HAP-1 (cell line): ENCODE results near the gene ARHGAP18.

Source experiments
- DNase-seq, 2 experiments: peaks; one replicate each; pipeline ENCODE4 v3.0.0-alpha.2; 2016 to 2020; ENCODE audit warnings: low spot score in 2 of 2
- H3K27me3 ChIP-seq: fragments of 250-450 bp; sonication (Bioruptor Pico); 2 replicates; pipeline ENCODE4 v1.5.1; 2020; ENCODE audit warnings: low read depth, mild to moderate bottlenecking, moderate library complexity
- H3K36me3 ChIP-seq: fragments of 250-450 bp; sonication (Bioruptor Pico); replicated peaks from 2 replicates; pipeline ENCODE4 v1.5.1; 2020; ENCODE audit warnings: mild to moderate bottlenecking
- H3K4me1 ChIP-seq: fragments of 250-450 bp; sonication (Bioruptor Pico); 2 replicates; pipeline ENCODE4 v1.5.1; 2020; ENCODE audit warnings: mild to moderate bottlenecking
- H3K4me3 ChIP-seq: fragments of 250-450 bp; sonication (Bioruptor Pico); 2 replicates; pipeline ENCODE4 v1.5.1; 2020; ENCODE audit warnings: mild to moderate bottlenecking, moderate library complexity
- H3K9me3 ChIP-seq: fragments of 250-450 bp; sonication (Bioruptor Pico); 2 replicates; pipeline ENCODE4 v1.5.1; 2020; ENCODE audit warnings: mild to moderate bottlenecking, moderate library complexity
- in situ Hi-C: fragments of 300-500 bp; cut with MboI; formaldehyde crosslinking; loops from 3 replicates; pipeline ENCODE4 v1.14.3; 2020; ENCODE audit warnings: low sequenced_read_pairs, inconsistent platforms, mixed read lengths

The ARHGAP18 gene

GRCh38 chr6:129633529-129633928 is 76.4 kb downstream of the ARHGAP18 start:
- Histone ChIP-seq H3K4me3 (no peak overlapping the region), H3K4me1 (peaks cover 5% of the 10 kb centered on the region; the same call in 1 of the 2 replicates), H3K27me3 (no peaks in the 10 kb centered on the region), H3K9me3 (no peaks in the 10 kb centered on the region), H3K36me3 (peaks cover 10% of the 10 kb centered on the region; the same call in 1 of the 2 replicates)
- no peak for DNase-seq
- in situ Hi-C loops, result no loop called here

GRCh38 chr6:129632172-129632613 is 77.8 kb downstream of the ARHGAP18 start:
- Histone ChIP-seq H3K4me1 (0 out of 2 replicates have a peak, but pooled peaks cover under 1% of the 10 kb centered on the region), H3K36me3 (peaks cover 10% of the 10 kb centered on the region; the same call in 1 of the 2 replicates), H3K27me3 (no peaks in the 10 kb centered on the region), H3K9me3 (no peaks in the 10 kb centered on the region), H3K4me3 (no peak overlapping the region)
- DNase-seq, result no peak
- in situ Hi-C loops, result no loop called here

- H3K27me3 ChIP-seq, result no peaks in the 10 kb centered on the region
- H3K9me3 ChIP-seq, result no peaks in the 10 kb centered on the region
- in situ Hi-C loops, result no loop called here
- peaks cover 7% of the 10 kb centered on the region for H3K36me3 ChIP-seq
- H3K4me3 ChIP-seq, result no peak overlapping the region
- DNase-seq, result no peak
- no peaks in the 10 kb centered on the region for H3K4me1 ChIP-seq
Measured at GRCh38 chr6:129631070-129631469, 78.9 kb downstream of the ARHGAP18 start.

GRCh38 chr6:129630596-129630995 is 79.4 kb downstream of the ARHGAP18 start:
- in situ Hi-C loops, result no loop called here

GRCh38 chr6:129628101-129628815 is 81.7 kb downstream of the ARHGAP18 start:
- Histone ChIP-seq H3K27me3 (no peaks in the 10 kb centered on the region), H3K4me3 (no peak overlapping the region), H3K4me1 (no peaks in the 10 kb centered on the region), H3K36me3 (peaks cover 3% of the 10 kb centered on the region), H3K9me3 (no peaks in the 10 kb centered on the region)
- no peak for DNase-seq
- in situ Hi-C loops, result no loop called here

More at GRCh38 chr6:129630596-129630995, 79.4 kb downstream of the ARHGAP18 start:
- H3K36me3 ChIP-seq, result peaks cover 5% of the 10 kb centered on the region
- H3K4me3 ChIP-seq, result no peak overlapping the region
- no peaks in the 10 kb centered on the region for H3K27me3 ChIP-seq
- H3K4me1 ChIP-seq, result no peaks in the 10 kb centered on the region
- no peak for DNase-seq
- H3K9me3 ChIP-seq, result no peaks in the 10 kb centered on the region

GRCh38 chr6:129624488-129624887 is 85.5 kb downstream of the ARHGAP18 start:
- Histone ChIP-seq H3K36me3 (peaks cover 3% of the 10 kb centered on the region; the same call in 1 of the 2 replicates), H3K4me3 (no peak overlapping the region), H3K9me3 (no peaks in the 10 kb centered on the region), H3K27me3 (no peaks in the 10 kb centered on the region), H3K4me1 (no peaks in the 10 kb centered on the region)
- in situ Hi-C loops, result no loop called here
- no peak for DNase-seq

GRCh38 chr6:129623008-129623732 is 86.8 kb downstream of the ARHGAP18 start:
- Histone ChIP-seq H3K36me3 (peaks cover 3% of the 10 kb centered on the region; the same call in 1 of the 2 replicates), H3K4me3 (no peak overlapping the region)
- in situ Hi-C loops, result no loop called here

GRCh38 chr6:129621252-129621651 is 88.7 kb downstream of the ARHGAP18 start:
- Histone ChIP-seq H3K4me3 (no peak overlapping the region), H3K4me1 (peaks cover 19% of the 10 kb centered on the region), H3K36me3 (peaks cover 3% of the 10 kb centered on the region; the same call in 1 of the 2 replicates), H3K27me3 (no peaks in the 10 kb centered on the region), H3K9me3 (no peaks in the 10 kb centered on the region)
- in situ Hi-C loops, result no loop called here
- peak in 1 of 2 experiments; percentile 37 for DNase-seq

More at GRCh38 chr6:129623008-129623732, 86.8 kb downstream of the ARHGAP18 start:
- Histone ChIP-seq H3K4me1 (peaks cover 8% of the 10 kb centered on the region), H3K27me3 (no peaks in the 10 kb centered on the region), H3K9me3 (no peaks in the 10 kb centered on the region)
- no peak for DNase-seq

- no peak for DNase-seq
- Histone ChIP-seq H3K27me3 (no peaks in the 10 kb centered on the region), H3K36me3 (no peaks in the 10 kb centered on the region), H3K9me3 (no peaks in the 10 kb centered on the region), H3K4me3 (no peak overlapping the region), H3K4me1 (peaks cover 24% of the 10 kb centered on the region)
- in situ Hi-C loops, result no loop called here
Measured at GRCh38 chr6:129620234-129620610, 89.8 kb downstream of the ARHGAP18 start.

GRCh38 chr6:129619579-129620233 is 90.3 kb downstream of the ARHGAP18 start:
- no peaks in the 10 kb centered on the region for H3K36me3 ChIP-seq
- H3K4me1 ChIP-seq, result peaks cover 24% of the 10 kb centered on the region
- DNase-seq, result no peak
- no peaks in the 10 kb centered on the region for H3K27me3 ChIP-seq
- no peak overlapping the region for H3K4me3 ChIP-seq
- H3K9me3 ChIP-seq, result no peaks in the 10 kb centered on the region
- in situ Hi-C loops, result no loop called here

GRCh38 chr6:129617986-129618385 is 92.0 kb downstream of the ARHGAP18 start:
- DNase-seq, result peak in 1 of 2 experiments; percentile 49
- Histone ChIP-seq H3K4me1 (peaks cover 24% of the 10 kb centered on the region), H3K27me3 (no peaks in the 10 kb centered on the region), H3K9me3 (no peaks in the 10 kb centered on the region), H3K4me3 (no peak overlapping the region), H3K36me3 (no peaks in the 10 kb centered on the region)
- in situ Hi-C loops, result no loop called here

GRCh38 chr6:129615496-129615895 is 94.5 kb downstream of the ARHGAP18 start:
- in situ Hi-C loops, result no loop called here
- H3K27me3 ChIP-seq, result no peaks in the 10 kb centered on the region

GRCh38 chr6:129615020-129615419 is 95.0 kb downstream of the ARHGAP18 start:
- H3K27me3 ChIP-seq, result no peaks in the 10 kb centered on the region
- peaks cover 2% of the 10 kb centered on the region; the same call in 1 of the 2 replicates for H3K36me3 ChIP-seq
- DNase-seq, result no peak
- H3K9me3 ChIP-seq, result no peaks in the 10 kb centered on the region
- H3K4me1 ChIP-seq, result peaks cover 31% of the 10 kb centered on the region
- no peak overlapping the region for H3K4me3 ChIP-seq
- in situ Hi-C loops, result no loop called here

More at GRCh38 chr6:129615496-129615895, 94.5 kb downstream of the ARHGAP18 start:
- no peak overlapping the region for H3K4me3 ChIP-seq
- H3K9me3 ChIP-seq, result no peaks in the 10 kb centered on the region
- H3K36me3 ChIP-seq, result no peaks in the 10 kb centered on the region; the same call in 1 of the 2 replicates
- peaks cover 31% of the 10 kb centered on the region for H3K4me1 ChIP-seq
- no peak for DNase-seq
